Endometrial microvascular endothelial cells (primary cell): ENCODE data around the gene RANBP1. TPM values are rescaled to one million over a fixed set of nuclear protein-coding genes. Genes with fewer than 3 reads are reported as not detected.

Experiments
- in situ Hi-C: cut with HindIII; loops from 2 replicates; pipeline ENCODE4 v1.10.0; 2017; ENCODE audit warnings: low sequenced_read_pairs, low pct_unique_long_range_greater_than_20kb; ENCODE audit errors: inconsistent ontology term
- total RNA-seq: library from RNA; depleted of rRNA; stranded (reverse); fragments of >200 nt; gene quantifications from one replicate; pipeline ENCODE4 v1.2.3, GENCODE V29; 2015; ENCODE audit errors: inconsistent ontology term

The RANBP1 gene
- total RNA-seq, 1 donor from 2014 or later, result 436 TPM

GRCh38 chr22:20130731-20131596 lies 15.1 kb downstream of the RANBP1 start:
- in situ Hi-C loops, result loop anchor here (25.0 kb wide), 1 partner anchor 156 kb away; no protein-coding TSS in a partner anchor

DNA sequence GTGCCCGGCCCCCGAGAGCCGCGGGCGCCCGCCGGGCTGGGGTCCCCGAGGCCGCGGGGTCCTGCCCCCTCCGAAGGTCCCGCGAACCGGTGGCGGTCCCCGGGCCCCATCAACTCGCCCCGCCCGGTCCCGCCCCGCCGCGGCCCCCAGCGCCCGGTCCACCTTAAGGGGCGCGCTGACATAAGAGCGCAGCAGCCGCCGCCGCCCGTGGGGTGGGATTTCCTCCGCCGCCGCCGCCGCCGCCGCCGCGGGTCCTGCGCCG lies 15.6 kb downstream of the RANBP1 start, which contains the start of gene ZDHHC8:
Gene ZDHHC8, plus strand, starts transcription at position 208 of the 262 bp plus-strand sequence. CDS start 144 bp downstream, outside the sequence.
- in situ Hi-C loops, result loop anchor here (25.0 kb wide), 1 partner anchor 156 kb away; no protein-coding TSS in a partner anchor

GRCh38 chr22:20131859-20132685 lies 16.2 kb downstream of the RANBP1 start:
- in situ Hi-C loops, result loop anchor here (25.0 kb wide), 1 partner anchor 155 kb away; no protein-coding TSS in a partner anchor

GRCh38 chr22:20132686-20133246 lies 16.9 kb downstream of the RANBP1 start:
- in situ Hi-C loops, result loop anchor here (25.0 kb wide), 1 partner anchor 155 kb away; no protein-coding TSS in a partner anchor

GRCh38 chr22:20133930-20134549 lies 18.1 kb downstream of the RANBP1 start:
- in situ Hi-C loops, result loop anchor here (25.0 kb wide), 1 partner anchor 153 kb away; no protein-coding TSS in a partner anchor

DNA sequence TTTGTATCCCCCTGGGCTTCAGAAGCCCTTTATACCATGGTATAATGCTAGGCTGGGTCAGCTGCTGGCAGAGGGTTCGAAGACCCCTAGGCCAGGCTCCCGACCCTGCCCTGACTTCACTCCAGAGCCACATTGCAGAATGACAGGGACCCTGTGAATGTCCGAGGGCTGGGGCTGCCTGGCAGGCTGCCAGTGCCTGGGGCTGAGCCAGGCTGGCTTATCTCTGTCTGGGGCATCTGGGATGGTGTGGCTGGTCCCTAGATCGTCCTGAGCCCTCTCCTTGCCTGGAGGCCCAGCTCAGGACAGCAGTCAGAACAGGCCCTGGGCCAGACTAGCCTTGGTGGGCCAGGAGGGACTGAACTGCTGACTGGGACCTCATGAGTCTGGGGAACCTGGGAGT lies 19.4 kb downstream of the RANBP1 start:
- in situ Hi-C loops, result loop anchor here (25.0 kb wide), 1 partner anchor 152 kb away; no protein-coding TSS in a partner anchor

GRCh38 chr22:20135806-20136602 lies 20.1 kb downstream of the RANBP1 start:
- in situ Hi-C loops, result loop anchor here (25.0 kb wide), 1 partner anchor 151 kb away; no protein-coding TSS in a partner anchor

DNA sequence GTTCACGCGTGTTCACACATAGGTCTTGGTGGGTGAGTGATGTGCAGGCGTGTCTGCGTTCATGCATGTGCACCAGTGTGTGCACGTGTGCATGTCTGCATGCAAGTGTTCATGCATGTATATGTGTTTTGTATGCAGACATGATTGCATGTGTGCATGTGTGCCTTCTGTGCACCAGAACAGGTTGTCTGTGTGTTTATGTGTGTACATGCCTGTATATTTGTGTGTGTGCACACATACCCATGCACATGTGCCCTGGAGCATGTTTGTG lies 20.6 kb downstream of the RANBP1 start:
- in situ Hi-C loops, result loop anchor here (25.0 kb wide), 1 partner anchor 151 kb away; no protein-coding TSS in a partner anchor

DNA sequence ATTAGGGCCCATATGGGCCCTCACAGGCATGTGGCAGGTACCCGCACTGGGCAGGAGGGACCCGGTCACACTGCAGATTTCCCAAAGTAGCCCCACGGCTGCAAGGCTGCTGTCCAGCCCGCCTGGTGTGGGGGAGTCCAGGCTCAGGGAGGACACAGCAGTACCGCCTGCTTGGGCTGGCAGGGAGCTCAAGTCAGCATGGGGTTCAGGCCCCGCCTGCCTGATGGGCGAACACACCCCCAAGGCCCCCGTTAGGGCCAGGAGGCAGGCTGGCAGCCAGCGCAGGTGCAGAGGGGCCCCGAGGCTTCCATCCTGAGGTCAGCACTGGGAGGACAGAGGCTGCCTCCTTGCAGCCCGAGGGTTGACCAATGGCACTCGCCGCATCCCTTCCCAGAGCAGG lies 21.2 kb downstream of the RANBP1 start:
- in situ Hi-C loops, result loop anchor here (25.0 kb wide), 1 partner anchor 150 kb away; no protein-coding TSS in a partner anchor

DNA sequence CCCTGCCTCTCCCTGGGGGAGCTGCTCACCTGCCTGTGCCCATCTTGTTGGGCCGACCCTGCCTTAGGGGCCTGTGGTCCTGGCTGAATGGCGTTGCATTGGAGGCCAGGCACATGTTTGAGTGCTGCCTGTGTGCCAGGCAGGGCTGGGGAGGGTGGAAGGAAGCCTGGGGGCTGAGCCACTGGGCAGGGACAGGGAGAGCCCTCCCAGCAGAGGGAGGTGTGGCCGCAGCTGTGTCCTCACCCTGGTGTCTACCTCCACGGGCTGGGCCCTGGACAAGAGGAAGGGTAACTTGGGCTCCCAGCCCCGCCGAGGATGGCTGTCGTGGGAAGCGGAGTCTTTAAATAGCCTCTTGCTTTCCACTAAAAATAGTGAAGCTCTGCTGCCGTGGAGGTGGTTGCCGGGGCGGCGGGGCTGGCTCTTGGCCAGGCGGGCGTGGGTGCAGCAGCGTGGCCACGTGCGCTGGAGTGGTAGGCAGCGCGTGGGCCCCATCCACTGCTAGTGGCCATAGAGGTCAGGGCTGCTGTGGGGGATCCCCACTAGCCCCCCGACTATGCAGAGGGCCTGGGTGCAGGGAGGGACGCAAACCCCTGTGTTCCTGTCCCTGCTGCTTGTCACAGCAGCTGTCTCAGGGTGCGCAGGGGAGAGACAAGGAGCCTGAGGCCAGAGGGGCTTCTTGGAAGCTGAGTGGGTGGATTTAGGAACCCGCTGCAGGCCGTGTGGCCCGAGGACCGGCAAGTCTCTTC lies 21.9 kb downstream of the RANBP1 start:
- in situ Hi-C loops, result loop anchor here (25.0 kb wide), 1 partner anchor 149 kb away; no protein-coding TSS in a partner anchor

GRCh38 chr22:20138417-20138738 lies 22.5 kb downstream of the RANBP1 start:
- in situ Hi-C loops, result loop anchor here (25.0 kb wide), 1 partner anchor 149 kb away; no protein-coding TSS in a partner anchor

GRCh38 chr22:20138868-20139267 lies 23.0 kb downstream of the RANBP1 start:
- in situ Hi-C loops, result loop anchor here (25.0 kb wide), 1 partner anchor 148 kb away; no protein-coding TSS in a partner anchor

DNA sequence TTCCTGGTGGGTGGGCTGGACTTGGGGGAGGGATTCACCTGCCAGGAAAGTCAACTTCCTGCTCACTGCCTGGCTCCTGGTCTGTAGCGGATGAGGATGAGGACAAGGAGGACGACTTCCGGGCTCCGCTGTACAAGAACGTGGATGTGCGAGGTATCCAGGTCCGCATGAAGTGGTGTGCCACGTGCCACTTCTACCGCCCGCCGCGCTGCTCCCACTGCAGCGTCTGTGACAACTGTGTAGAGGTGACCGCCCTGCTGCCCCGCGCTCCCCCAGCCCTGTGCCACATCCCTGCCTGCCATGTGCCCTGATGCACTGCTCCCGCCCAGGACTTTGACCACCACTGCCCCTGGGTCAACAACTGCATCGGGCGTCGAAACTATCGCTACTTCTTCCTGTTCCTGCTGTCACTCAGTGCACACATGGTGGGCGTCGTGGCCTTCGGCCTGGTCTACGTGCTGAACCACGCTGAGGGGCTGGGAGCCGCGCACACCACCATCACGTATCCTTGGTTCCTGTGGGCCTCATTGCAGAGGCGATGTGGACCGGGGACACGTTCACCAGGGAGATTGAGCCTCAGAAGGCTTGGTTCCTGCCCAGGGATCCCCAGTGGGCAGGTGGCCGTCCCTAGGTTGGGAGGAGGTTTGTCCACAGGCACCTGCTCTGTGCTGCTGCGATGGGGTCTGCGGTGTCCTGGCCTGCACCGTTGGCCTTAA lies 23.6 kb downstream of the RANBP1 start:
- in situ Hi-C loops, result loop anchor here (25.0 kb wide), 1 partner anchor 148 kb away; no protein-coding TSS in a partner anchor

- in situ Hi-C loops, result loop anchor here (25.0 kb wide), 1 partner anchor 147 kb away; no protein-coding TSS in a partner anchor
These were observed 24.2 kb downstream of the RANBP1 start for GRCh38 chr22:20140107-20140445.

- in situ Hi-C loops, result loop anchor here (25.0 kb wide), 1 partner anchor 147 kb away; no protein-coding TSS in a partner anchor
These were observed 24.6 kb downstream of the RANBP1 start for GRCh38 chr22:20140521-20140964.
